Measurements from ENCODE around the gene SLC44A2. TPM values are rescaled to one million over a fixed set of nuclear protein-coding genes. Genes with fewer than 3 reads are reported as not detected.
A peak's percentile ranks its signal among the peaks of the same experiment; 100 is the strongest.

Gene SLC44A2
- total and polyA plus RNA-seq, 2 donors from 2014 or later, result 150 to 345 TPM

GRCh38 chr19:10691883-10692282 is 66.5 kb downstream of the SLC44A2 start:
- intact Hi-C loops (cut with DNase I), result no loop called here
- no peaks in the 10 kb centered on the region for H3K27me3 ChIP-seq (ENCODE audit: control insufficient read depth, insufficient read depth, low read length)
- FAIRE-seq (no peak), DNase-seq (peak in 1 of 5 donors; percentile 71)
- no peak for TF ChIP-seq CTCF (IDR thresholded peaks at IDR 0.05; ENCODE audit: borderline replicate concordance, extremely low read depth, insufficient read depth)
- H3K36me3 ChIP-seq (ENCODE audit: control insufficient read depth in 2 of 3, insufficient read depth in 3 of 3, low read length in 3 of 3), result peaks cover 2 to 35% (median 26%) of the 10 kb centered on the region in 3 donors
- H3K4me3 ChIP-seq (ENCODE audit: low read length in 3 of 3), result no peak overlapping the region
- no peak overlapping the region for H3K27ac ChIP-seq (ENCODE audit: low read depth in 2 of 2, low read length in 2 of 2)
- H3K9ac ChIP-seq (ENCODE audit: low read length in 3 of 3), result no peak overlapping the region
- H3K9me3 ChIP-seq (ENCODE audit: control insufficient read depth in 2 of 3, insufficient read depth in 1 of 3, low read length in 3 of 3), result no peaks in the 10 kb centered on the region
- H3K4me1 ChIP-seq (ENCODE audit: control insufficient read depth in 2 of 3, insufficient read depth in 2 of 3, low read depth in 1 of 3, low read length in 3 of 3), result peaks cover 0 to 9% (median 0%) of the 10 kb centered on the region in 3 donors

GRCh38 chr19:10692673-10693264 is 67.4 kb downstream of the SLC44A2 start:
- no peak overlapping the region for H3K4me3 ChIP-seq (ENCODE audit: low read length in 3 of 3)
- H3K36me3 ChIP-seq (ENCODE audit: control insufficient read depth in 2 of 3, insufficient read depth in 3 of 3, low read length in 3 of 3), result peaks cover 2 to 32% (median 23%) of the 10 kb centered on the region in 3 donors
- intact Hi-C loops (cut with DNase I), result no loop called here
- DNase-seq, result no peak
- no peak for TF ChIP-seq CTCF (IDR thresholded peaks at IDR 0.05; ENCODE audit: borderline replicate concordance, extremely low read depth, insufficient read depth)
- no peaks in the 10 kb centered on the region for H3K9me3 ChIP-seq (ENCODE audit: control insufficient read depth in 2 of 3, insufficient read depth in 1 of 3, low read length in 3 of 3)
- H3K4me1 ChIP-seq (ENCODE audit: control insufficient read depth in 2 of 3, insufficient read depth in 2 of 3, low read depth in 1 of 3, low read length in 3 of 3), result peaks cover 0 to 9% (median 0%) of the 10 kb centered on the region in 3 donors
- no peak overlapping the region for H3K27ac ChIP-seq (ENCODE audit: low read depth in 2 of 2, low read length in 2 of 2)
- FAIRE-seq, result no peak
- no peaks in the 10 kb centered on the region for H3K27me3 ChIP-seq (ENCODE audit: control insufficient read depth, insufficient read depth, low read length)
- no peak overlapping the region for H3K9ac ChIP-seq (ENCODE audit: low read length in 3 of 3)

Other genes with a start within 250 kb of the SLC44A2 start
- 127 TPM for gene TYK2, start 245.0 kb upstream of the SLC44A2 start, total RNA-seq
- 131 TPM for gene TYK2, start 245.0 kb upstream of the SLC44A2 start, polyA plus RNA-seq (ENCODE audit: insufficient read depth, low read depth, low replicate concordance)
- gene CDC37, start 222.0 kb upstream of the SLC44A2 start, total RNA-seq, result 139 TPM
- 149 TPM for gene CDC37, start 222.0 kb upstream of the SLC44A2 start, polyA plus RNA-seq (ENCODE audit: insufficient read depth, low read depth, low replicate concordance)
- 17.5 TPM for gene PDE4A, start 205.0 kb upstream of the SLC44A2 start, total RNA-seq
- gene PDE4A, start 205.0 kb upstream of the SLC44A2 start, polyA plus RNA-seq (ENCODE audit: insufficient read depth, low read depth, low replicate concordance), result 4.5 TPM
- 60.8 TPM for gene KEAP1, start 122.2 kb upstream of the SLC44A2 start, total RNA-seq
- gene KEAP1, start 122.2 kb upstream of the SLC44A2 start, polyA plus RNA-seq (ENCODE audit: insufficient read depth, low read depth, low replicate concordance), result 79.4 TPM
- gene S1PR5, start 108.1 kb upstream of the SLC44A2 start, total RNA-seq, result 0.69 TPM
- gene S1PR5, start 108.1 kb upstream of the SLC44A2 start, polyA plus RNA-seq (ENCODE audit: insufficient read depth, low read depth, low replicate concordance), result 0.84 TPM
- 32.7 TPM for gene ATG4D, start 81.6 kb upstream of the SLC44A2 start, total RNA-seq
- gene ATG4D, start 81.6 kb upstream of the SLC44A2 start, polyA plus RNA-seq (ENCODE audit: insufficient read depth, low read depth, low replicate concordance), result 91.7 TPM
- gene KRI1, start 59.5 kb upstream of the SLC44A2 start, total RNA-seq, result 29.4 TPM
- gene KRI1, start 59.5 kb upstream of the SLC44A2 start, polyA plus RNA-seq (ENCODE audit: insufficient read depth, low read depth, low replicate concordance), result 13.9 TPM
- gene CDKN2D, start 56.6 kb upstream of the SLC44A2 start, total RNA-seq, result 8.8 TPM
- gene CDKN2D, start 56.6 kb upstream of the SLC44A2 start, polyA plus RNA-seq (ENCODE audit: insufficient read depth, low read depth, low replicate concordance), result 14.7 TPM
- gene AP1M2, start 38.2 kb upstream of the SLC44A2 start, total RNA-seq, result 74.1 TPM
- 232 TPM for gene AP1M2, start 38.2 kb upstream of the SLC44A2 start, polyA plus RNA-seq (ENCODE audit: insufficient read depth, low read depth, low replicate concordance)
- 206 TPM for gene ILF3, start 28.8 kb downstream of the SLC44A2 start, total RNA-seq
- gene ILF3, start 28.8 kb downstream of the SLC44A2 start, polyA plus RNA-seq (ENCODE audit: insufficient read depth, low read depth, low replicate concordance), result 58.3 TPM
- gene QTRT1, start 75.9 kb downstream of the SLC44A2 start, total RNA-seq, result 55.2 TPM
- 77.2 TPM for gene QTRT1, start 75.9 kb downstream of the SLC44A2 start, polyA plus RNA-seq (ENCODE audit: insufficient read depth, low read depth, low replicate concordance)
- gene DNM2, start 92.5 kb downstream of the SLC44A2 start, total RNA-seq, result 226 TPM
- gene DNM2, start 92.5 kb downstream of the SLC44A2 start, polyA plus RNA-seq (ENCODE audit: insufficient read depth, low read depth, low replicate concordance), result 79.0 TPM
- gene TMED1, start 210.7 kb downstream of the SLC44A2 start, total RNA-seq, result 36.0 TPM
- gene TMED1, start 210.7 kb downstream of the SLC44A2 start, polyA plus RNA-seq (ENCODE audit: insufficient read depth, low read depth, low replicate concordance), result 60.6 TPM
- gene C19orf38, start 222.9 kb downstream of the SLC44A2 start, total RNA-seq, result 3.3 TPM
- gene C19orf38, start 222.9 kb downstream of the SLC44A2 start, polyA plus RNA-seq (ENCODE audit: insufficient read depth, low read depth, low replicate concordance), result 2.4 TPM
- 41.2 TPM for gene CARM1, start 246.0 kb downstream of the SLC44A2 start, total RNA-seq
- gene CARM1, start 246.0 kb downstream of the SLC44A2 start, polyA plus RNA-seq (ENCODE audit: insufficient read depth, low read depth, low replicate concordance), result 21.9 TPM

Measured in kidney (tissue), 14 donors.